GM06990 (cell line): ENCODE results near the gene CASP1.
"Not testable (repeated sequence)": the region's sequence is repeated elsewhere in the genome, so short reads cannot be mapped to it uniquely, and the experiment has no call there.

Source experiments
- DNase-seq: peaks from one replicate; pipeline ENCODE4 v3.0.0-alpha.2; 2011; ENCODE audit not compliant: insufficient read length; ENCODE audit errors: extremely low read depth
- H3K27me3 ChIP-seq: replicated peaks from 2 replicates; pipeline ENCODE4 v1.6.0; 2011; ENCODE audit warnings: low read length; ENCODE audit not compliant: control insufficient read depth, insufficient read depth
- H3K36me3 ChIP-seq: 2 replicates; pipeline ENCODE4 v1.5.1; 2011; ENCODE audit warnings: low read length; ENCODE audit not compliant: control insufficient read depth, insufficient read depth
- H3K4me3 ChIP-seq: replicated peaks from 2 replicates; pipeline ENCODE4 v1.5.1; 2011; ENCODE audit warnings: low read depth, mild to moderate bottlenecking, control low read depth, low read length
- CTCF ChIP-seq: IDR thresholded peaks from 2 replicates; pipeline ENCODE4 v1.5.1; 2011; ENCODE audit warnings: low read length, control low read depth, mild to moderate bottlenecking, inconsistent platforms; ENCODE audit not compliant: insufficient read depth, poor library complexity, severe bottlenecking

The CASP1 gene

GRCh38 chr11:105073456-105074165, 38.7 kb upstream of the CASP1 start:
- Histone ChIP-seq H3K36me3 (no peaks in the 10 kb centered on the region), H3K4me3 (no peak overlapping the region), H3K27me3 (no peaks in the 10 kb centered on the region)
- no peak for TF ChIP-seq CTCF
- no peak for DNase-seq

GRCh38 chr11:105072080-105072479, 37.1 kb upstream of the CASP1 start:
- H3K27me3 ChIP-seq, H3K4me3 ChIP-seq, H3K36me3 ChIP-seq, DNase-seq: not testable (repeated sequence)

- no peaks in the 10 kb centered on the region for H3K27me3 ChIP-seq
- DNase-seq, result no peak
- no peaks in the 10 kb centered on the region for H3K36me3 ChIP-seq
- H3K4me3 ChIP-seq, result no peak overlapping the region
- TF ChIP-seq CTCF, result no peak
Observed at GRCh38 chr11:105071089-105071732, 36.3 kb upstream of the CASP1 start.

GRCh38 chr11:105070306-105070705, 35.4 kb upstream of the CASP1 start:
- DNase-seq, result no peak
- H3K36me3 ChIP-seq, result no peaks in the 10 kb centered on the region
- TF ChIP-seq CTCF, result no peak

GRCh38 chr11:105069749-105070148, 34.8 kb upstream of the CASP1 start:
- H3K36me3 ChIP-seq, DNase-seq, H3K27me3 ChIP-seq, H3K4me3 ChIP-seq: not testable (repeated sequence)

More at GRCh38 chr11:105070306-105070705, 35.4 kb upstream of the CASP1 start:
- Histone ChIP-seq H3K27me3 (no peaks in the 10 kb centered on the region), H3K4me3 (no peak overlapping the region)

GRCh38 chr11:105063245-105063941, 28.4 kb upstream of the CASP1 start:
- H3K4me3 ChIP-seq, DNase-seq, H3K36me3 ChIP-seq, H3K27me3 ChIP-seq: not testable (repeated sequence)

- Histone ChIP-seq H3K36me3 (no peaks in the 10 kb centered on the region), H3K27me3 (no peaks in the 10 kb centered on the region), H3K4me3 (no peak overlapping the region)
- TF ChIP-seq CTCF, result no peak
- DNase-seq, result no peak
Observed at GRCh38 chr11:105057432-105057831, 22.5 kb upstream of the CASP1 start.
